UCSD-AML1 (cell line): Measurements from ENCODE around the gene ACSM5.
"Not testable (repeated sequence)": the region's sequence is repeated elsewhere in the genome, so short reads cannot be mapped to it uniquely, and the experiment has no call there.

Experiments
- DNase-seq: peaks from one replicate; lab custom pipeline; 2025; ENCODE audit not compliant: unreplicated experiment; lab: John Stamatoyannopoulos, UW

Gene ACSM5

DNA sequence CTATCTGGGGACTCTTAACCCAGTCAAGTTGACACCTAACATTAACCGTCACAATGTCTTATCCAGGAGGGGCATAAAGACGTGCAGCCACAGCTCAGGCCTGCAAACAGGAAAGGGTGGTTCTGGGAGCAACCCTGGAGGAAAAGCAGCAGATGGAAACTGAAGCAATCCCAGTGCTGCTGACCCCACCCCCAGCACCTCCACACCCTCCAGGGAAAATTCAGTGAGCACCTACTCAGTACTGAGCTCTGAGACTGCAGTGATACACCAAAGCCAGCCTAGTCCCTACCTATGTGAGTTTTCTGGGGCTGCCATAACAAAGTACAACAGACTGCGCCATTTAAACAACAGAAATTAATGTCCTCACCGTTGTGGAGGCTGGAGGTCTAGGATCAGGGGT lies 32.5 kb downstream of the ACSM5 start:
- not testable (repeated sequence) for DNase-seq

GRCh38 chr16:20446652-20447393 lies 37.5 kb downstream of the ACSM5 start:
- DNase-seq: not testable (repeated sequence)

GRCh38 chr16:20451364-20451763 lies 42.0 kb downstream of the ACSM5 start, which contains the start of gene ACSM2A:
TSS of gene ACSM2A (plus strand) at chr16:20451521. CDS start at chr16:20460115, 8,594 bp downstream.
- DNase-seq: not testable (repeated sequence)

- DNase-seq: not testable (repeated sequence)
Measured at GRCh38 chr16:20453633-20454032, 44.3 kb downstream of the ACSM5 start.

DNA sequence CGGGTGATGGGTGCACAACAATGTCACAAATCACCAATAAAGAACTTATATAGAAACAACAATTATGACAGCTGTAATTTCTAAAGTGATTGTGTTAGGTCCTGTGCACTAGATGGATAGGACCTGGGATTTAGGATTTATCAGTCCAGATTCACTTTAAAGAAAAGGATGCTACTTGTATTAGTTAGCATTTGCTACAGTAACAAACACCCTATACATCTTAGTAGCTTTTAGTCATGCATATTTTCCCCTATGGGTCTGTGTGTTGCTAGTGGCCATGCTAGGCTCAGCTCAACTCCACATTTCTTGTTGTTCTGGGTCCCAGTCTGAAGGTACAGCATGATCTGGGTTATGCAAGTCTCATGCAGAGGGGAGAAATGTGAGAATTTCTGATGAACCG lies 49.9 kb downstream of the ACSM5 start:
- DNase-seq: not testable (repeated sequence)

DNA sequence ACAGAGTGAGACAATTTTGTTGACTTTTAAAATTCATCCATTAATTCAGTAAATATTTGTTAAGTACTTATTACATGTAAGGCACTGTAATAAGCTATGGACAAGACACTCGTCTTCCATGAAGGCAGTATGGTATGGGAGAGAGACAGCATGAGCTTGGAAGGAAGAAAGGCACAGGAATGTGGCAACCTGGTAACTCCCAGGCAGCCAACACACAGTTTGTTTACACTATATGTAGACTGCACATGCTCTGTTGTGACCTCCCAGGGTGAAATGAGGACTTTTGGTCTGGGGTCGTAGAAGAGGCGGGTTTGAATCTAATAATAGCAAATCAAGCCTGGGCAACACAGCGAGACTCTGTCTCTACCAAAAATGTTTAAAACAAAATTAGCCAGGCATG lies 51.0 kb downstream of the ACSM5 start:
- not testable (repeated sequence) for DNase-seq

GRCh38 chr16:20468954-20469353 lies 59.6 kb downstream of the ACSM5 start:
- not testable (repeated sequence) for DNase-seq

GRCh38 chr16:20469930-20470329 lies 60.6 kb downstream of the ACSM5 start:
- DNase-seq: not testable (repeated sequence)

- DNase-seq: not testable (repeated sequence)
Measured at GRCh38 chr16:20470732-20471131, 61.4 kb downstream of the ACSM5 start.

- not testable (repeated sequence) for DNase-seq
Measured at GRCh38 chr16:20477188-20477744, 67.9 kb downstream of the ACSM5 start.

- DNase-seq: not testable (repeated sequence)
Measured at GRCh38 chr16:20483989-20484388, 74.7 kb downstream of the ACSM5 start.

GRCh38 chr16:20484726-20485125 lies 75.4 kb downstream of the ACSM5 start:
- no peak for DNase-seq

DNA sequence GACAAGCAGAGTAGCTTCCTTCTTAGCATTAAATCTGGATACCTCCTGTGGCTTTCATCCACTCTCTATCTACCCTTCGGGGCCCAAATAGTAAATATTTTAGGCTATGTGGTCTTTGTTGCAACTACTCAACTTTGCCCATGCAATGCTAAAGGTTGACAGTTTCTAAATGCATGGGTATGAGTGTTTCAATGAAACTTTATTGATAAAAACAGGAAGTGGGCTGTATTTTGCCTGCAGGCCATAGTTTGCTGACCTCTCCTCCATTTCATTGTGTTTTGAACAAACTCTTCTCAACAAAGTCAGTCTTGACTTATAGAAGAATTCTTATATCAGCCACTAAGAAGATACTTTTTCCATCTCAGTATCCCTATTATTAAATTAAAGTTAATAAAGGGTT lies 76.1 kb downstream of the ACSM5 start:
- no peak for DNase-seq
